HCT116 (cell line): Measurements from ENCODE around the gene WAC. TPM values are rescaled to one million over a fixed set of nuclear protein-coding genes. Genes with fewer than 3 reads are reported as not detected.

ENCODE experiments used
- ATAC-seq: fragments of 200-7000 bp; cut with Tn5 transposase; 2 replicates; pipeline ENCODE4 v1.9.1; 2020; ENCODE audit warnings: mild to moderate bottlenecking, moderate library complexity
- BruUV-seq: library from RNA; stranded (reverse); fragments of 400-500 nt; replicated peaks from 2 replicates; lab custom pipeline; 2021; lab: Mats Ljungman, UMichigan
- CTCF ChIA-PET: fragments of 300-600 bp; sonication (Branson Sonifier 250); formaldehyde crosslinking; loops from one replicate; lab custom pipeline; 2021; ENCODE audit warnings: antibody characterized with exemption; lab: Charles Lee
- POLR2A ChIA-PET: fragments of 300-600, 350-600 bp; sonication (Branson Sonifier 250); formaldehyde crosslinking; loops from one replicate; lab custom pipeline; 2021; ENCODE audit warnings: antibody characterized with exemption; lab: Charles Lee
- RAD21 ChIA-PET, 2 experiments: fragments of 300-600 bp; sonication (Branson Sonifier 250); formaldehyde crosslinking; loops; one replicate each; lab custom pipeline; 2023; ENCODE audit warnings: low total read pairs in 2 of 2; ENCODE audit not compliant: uncharacterized antibody in 2 of 2, unreplicated experiment in 2 of 2, low non-redundant PET in 1 of 2; lab: Charles Lee
- DNase-seq: peaks from one replicate; pipeline ENCODE4 v3.0.0-alpha.2; 2010; ENCODE audit warnings: low read depth, low spot score
- H2AFZ ChIP-seq: fragments of 200-600 bp; shearing (Covaris generic), sonication (generic); 2 replicates; pipeline ENCODE4 v1.6.1; 2017; ENCODE audit warnings: low read depth, mixed run types, mixed read lengths, antibody characterized with exemption, low read length; ENCODE audit not compliant: poor library complexity, severe bottlenecking
- H3K27ac ChIP-seq: 2 replicates; pipeline ENCODE4 v1.5.1; 2012; ENCODE audit warnings: low read depth, low read length
- H3K27me3 ChIP-seq: fragments of 200-600 bp; sonication (generic); 2 replicates; pipeline ENCODE4 v1.6.1; 2016; ENCODE audit warnings: mixed run types, low read length, mixed read lengths; ENCODE audit not compliant: insufficient read depth
- H3K36me3 ChIP-seq, 2 experiments: fragments of 200-500 bp in 1 of 2; fragments of 200-600 bp in 1 of 2; sonication (Bioruptor generic) in 1 of 2; sonication (generic) in 1 of 2; 2 replicates each; pipeline versions ENCODE4 v1.5.1 to v1.6.1; 2014 to 2016; ENCODE audit warnings: low read length in 2 of 2, inconsistent platforms in 1 of 2, mixed read lengths in 1 of 2, mixed run types in 1 of 2; ENCODE audit not compliant: insufficient read depth in 2 of 2, control insufficient read depth in 1 of 2
- H3K4me1 ChIP-seq, 2 experiments: fragments of 200-600 bp in 1 of 2; sonication (generic) in 1 of 2; 2 replicates each; pipeline versions ENCODE4 v1.5.1 to v1.6.1; 2012 to 2017; ENCODE audit warnings: low read length in 2 of 2, inconsistent platforms in 1 of 2, mild to moderate bottlenecking in 1 of 2, mixed read lengths in 1 of 2, mixed run types in 1 of 2, moderate library complexity in 1 of 2; ENCODE audit not compliant: insufficient read depth in 2 of 2, control insufficient read depth in 1 of 2
- H3K4me2 ChIP-seq: fragments of 200-600 bp; sonication (generic); 2 replicates; pipeline ENCODE4 v1.6.1; 2017; ENCODE audit warnings: mixed run types, low read length, mixed read lengths
- H3K4me3 ChIP-seq, 2 experiments: fragments of 200-600 bp in 1 of 2; sonication (generic) in 1 of 2; replicated peaks in 1 of 2; 2 replicates each; pipeline ENCODE4 v1.5.1; 2011 to 2016; ENCODE audit warnings: low read length in 2 of 2, control low read depth in 1 of 2, low read depth in 1 of 2, mild to moderate bottlenecking in 1 of 2, mixed read lengths in 1 of 2, mixed run types in 1 of 2
- H3K79me2 ChIP-seq: fragments of 200-600 bp; sonication (generic); 2 replicates; pipeline ENCODE4 v1.6.1; 2017; ENCODE audit warnings: mild to moderate bottlenecking, mixed run types, low read length, moderate library complexity, mixed read lengths; ENCODE audit not compliant: insufficient read depth
- H3K9ac ChIP-seq: fragments of 200-600 bp; sonication (generic); 2 replicates; pipeline ENCODE4 v1.6.1; 2016; ENCODE audit warnings: low read length, mixed read lengths
- H3K9me2 ChIP-seq: fragments of 200-600 bp; sonication (generic), shearing (Covaris generic); 2 replicates; pipeline ENCODE4 v1.6.1; 2017; ENCODE audit warnings: mixed run types, mild to moderate bottlenecking, moderate library complexity; ENCODE audit not compliant: insufficient read depth
- H3K9me3 ChIP-seq, 2 experiments: fragments of 200-500 bp in 1 of 2; fragments of 200-600 bp in 1 of 2; sonication (Bioruptor generic) in 1 of 2; sonication (generic) in 1 of 2; 2 replicates each; pipeline ENCODE4 v1.6.1; 2014 to 2017; ENCODE audit warnings: low read length in 2 of 2, mixed read lengths in 2 of 2, inconsistent platforms in 1 of 2, low read depth in 1 of 2, mild to moderate bottlenecking in 1 of 2, mixed run types in 1 of 2, moderate library complexity in 1 of 2; ENCODE audit not compliant: control insufficient read depth in 1 of 2, insufficient read depth in 1 of 2
- H4K20me1 ChIP-seq: fragments of 200-600 bp; sonication (generic), shearing (Covaris generic); 2 replicates; pipeline ENCODE4 v1.6.1; 2017; ENCODE audit warnings: mixed run types, mild to moderate bottlenecking, moderate library complexity; ENCODE audit not compliant: insufficient read depth
- CEBPB ChIP-seq: IDR thresholded peaks from 2 replicates; pipeline ENCODE4 v1.6.1; 2012; ENCODE audit warnings: low read depth
- ELF1 ChIP-seq: IDR thresholded peaks from 2 replicates; pipeline ENCODE4 v1.6.1; 2012; ENCODE audit warnings: low read depth, borderline replicate concordance
- FOSL1 ChIP-seq: IDR thresholded peaks from 2 replicates; pipeline ENCODE4 v1.6.1; 2012; ENCODE audit warnings: low read depth
- JUND ChIP-seq: IDR thresholded peaks from 2 replicates; pipeline ENCODE4 v1.6.1; 2012
- POLR2A ChIP-seq: IDR thresholded peaks from 2 replicates; pipeline ENCODE4 v1.7.0; 2011; ENCODE audit warnings: borderline replicate concordance; ENCODE audit not compliant: insufficient read depth, insufficient read length; ENCODE audit errors: extremely low read depth
- POLR2AphosphoS5 ChIP-seq: IDR thresholded peaks from 2 replicates; pipeline ENCODE4 v1.6.1; 2011; ENCODE audit warnings: mild to moderate bottlenecking, low read depth, low read length, moderate library complexity
- TCF7L2 ChIP-seq: IDR thresholded peaks from 2 replicates; pipeline ENCODE4 v1.7.0; 2011; ENCODE audit warnings: borderline replicate concordance, inconsistent platforms; ENCODE audit not compliant: insufficient read depth, insufficient read length; ENCODE audit errors: extremely low read depth
- YY1 ChIP-seq: IDR thresholded peaks from 2 replicates; pipeline ENCODE4 v1.6.1; 2011; ENCODE audit warnings: low read length, low read depth, moderate library complexity, mild to moderate bottlenecking; ENCODE audit not compliant: insufficient replicate concordance; ENCODE audit errors: extremely low read depth
- intact Hi-C: fragments of 100-400 bp; cut with micrococcal nuclease; formaldehyde crosslinking; loops from 2 replicates; pipeline ENCODE4 v1.10.0; 2022
- total RNA-seq: library from RNA; stranded (reverse); gene quantifications from one replicate; pipeline ENCODE4 v1.2.1, GENCODE V29; 2021; ENCODE audit not compliant: unreplicated experiment
- TF ChIP-seq, protein P1 (sequence below), 3 experiments: fragments of 200-600 bp in 1 of 3; sonication (generic) in 1 of 3; IDR thresholded peaks in 2 of 3; conservative IDR thresholded peaks in 1 of 3; 2 replicates each; pipeline ENCODE4 v1.5.1; 2012 to 2017; ENCODE audit warnings: low read depth in 2 of 3, low read length in 2 of 3, antibody characterized with exemption in 1 of 3, borderline replicate concordance in 1 of 3, control low read depth in 1 of 3, mild to moderate bottlenecking in 1 of 3, mixed read lengths in 1 of 3, mixed run types in 1 of 3, moderate library complexity in 1 of 3; ENCODE audit not compliant: insufficient read depth in 1 of 3
- TF ChIP-seq, protein P2 (sequence below): IDR thresholded peaks from 2 replicates; pipeline ENCODE4 v1.6.1; 2012; ENCODE audit warnings: low read depth

WAC gene
- total RNA-seq, 1 experiment from 2014 or later: 117 TPM

DNA sequence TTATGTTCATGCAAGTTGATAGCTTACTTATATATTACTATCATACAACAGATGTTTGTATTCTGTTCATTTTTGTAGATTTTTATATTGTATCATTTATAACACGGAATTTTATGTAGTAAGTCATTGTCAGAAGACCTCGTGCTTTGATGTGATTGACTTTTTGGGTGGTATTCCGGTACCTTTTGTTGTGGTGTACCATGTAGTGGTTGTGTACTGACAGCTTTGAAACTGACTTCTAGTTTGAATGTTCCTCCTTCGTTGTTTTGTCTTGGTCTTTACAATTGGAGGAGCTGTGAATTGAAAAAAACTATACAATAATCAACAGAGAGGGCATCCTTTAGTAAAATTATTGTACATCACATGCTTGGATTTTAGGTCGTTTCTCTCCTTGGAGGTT, 61.5 kb downstream of the WAC start:
- H3K9me2 ChIP-seq: no peaks in the 10 kb centered on the region
- no peak for TF ChIP-seq POLR2AphosphoS5
- no peak for TF ChIP-seq ELF1
- TF ChIP-seq, protein P1, sequence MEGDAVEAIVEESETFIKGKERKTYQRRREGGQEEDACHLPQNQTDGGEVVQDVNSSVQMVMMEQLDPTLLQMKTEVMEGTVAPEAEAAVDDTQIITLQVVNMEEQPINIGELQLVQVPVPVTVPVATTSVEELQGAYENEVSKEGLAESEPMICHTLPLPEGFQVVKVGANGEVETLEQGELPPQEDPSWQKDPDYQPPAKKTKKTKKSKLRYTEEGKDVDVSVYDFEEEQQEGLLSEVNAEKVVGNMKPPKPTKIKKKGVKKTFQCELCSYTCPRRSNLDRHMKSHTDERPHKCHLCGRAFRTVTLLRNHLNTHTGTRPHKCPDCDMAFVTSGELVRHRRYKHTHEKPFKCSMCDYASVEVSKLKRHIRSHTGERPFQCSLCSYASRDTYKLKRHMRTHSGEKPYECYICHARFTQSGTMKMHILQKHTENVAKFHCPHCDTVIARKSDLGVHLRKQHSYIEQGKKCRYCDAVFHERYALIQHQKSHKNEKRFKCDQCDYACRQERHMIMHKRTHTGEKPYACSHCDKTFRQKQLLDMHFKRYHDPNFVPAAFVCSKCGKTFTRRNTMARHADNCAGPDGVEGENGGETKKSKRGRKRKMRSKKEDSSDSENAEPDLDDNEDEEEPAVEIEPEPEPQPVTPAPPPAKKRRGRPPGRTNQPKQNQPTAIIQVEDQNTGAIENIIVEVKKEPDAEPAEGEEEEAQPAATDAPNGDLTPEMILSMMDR (IDR thresholded peaks at IDR 0.05 in 2 of 3, conservative IDR thresholded peaks at IDR 0.05 in 1 of 3; ENCODE audit: borderline replicate concordance in 1 of 3, insufficient read depth in 1 of 3, low read depth in 2 of 3, low read length in 2 of 3): no peak
- no peak for TF ChIP-seq YY1
- TF ChIP-seq POLR2A: no peak
- no peak for TF ChIP-seq JUND
- TF ChIP-seq FOSL1: no peak
- no peak for TF ChIP-seq CEBPB
- TF ChIP-seq TCF7L2: no peak
- TF ChIP-seq, protein P2, sequence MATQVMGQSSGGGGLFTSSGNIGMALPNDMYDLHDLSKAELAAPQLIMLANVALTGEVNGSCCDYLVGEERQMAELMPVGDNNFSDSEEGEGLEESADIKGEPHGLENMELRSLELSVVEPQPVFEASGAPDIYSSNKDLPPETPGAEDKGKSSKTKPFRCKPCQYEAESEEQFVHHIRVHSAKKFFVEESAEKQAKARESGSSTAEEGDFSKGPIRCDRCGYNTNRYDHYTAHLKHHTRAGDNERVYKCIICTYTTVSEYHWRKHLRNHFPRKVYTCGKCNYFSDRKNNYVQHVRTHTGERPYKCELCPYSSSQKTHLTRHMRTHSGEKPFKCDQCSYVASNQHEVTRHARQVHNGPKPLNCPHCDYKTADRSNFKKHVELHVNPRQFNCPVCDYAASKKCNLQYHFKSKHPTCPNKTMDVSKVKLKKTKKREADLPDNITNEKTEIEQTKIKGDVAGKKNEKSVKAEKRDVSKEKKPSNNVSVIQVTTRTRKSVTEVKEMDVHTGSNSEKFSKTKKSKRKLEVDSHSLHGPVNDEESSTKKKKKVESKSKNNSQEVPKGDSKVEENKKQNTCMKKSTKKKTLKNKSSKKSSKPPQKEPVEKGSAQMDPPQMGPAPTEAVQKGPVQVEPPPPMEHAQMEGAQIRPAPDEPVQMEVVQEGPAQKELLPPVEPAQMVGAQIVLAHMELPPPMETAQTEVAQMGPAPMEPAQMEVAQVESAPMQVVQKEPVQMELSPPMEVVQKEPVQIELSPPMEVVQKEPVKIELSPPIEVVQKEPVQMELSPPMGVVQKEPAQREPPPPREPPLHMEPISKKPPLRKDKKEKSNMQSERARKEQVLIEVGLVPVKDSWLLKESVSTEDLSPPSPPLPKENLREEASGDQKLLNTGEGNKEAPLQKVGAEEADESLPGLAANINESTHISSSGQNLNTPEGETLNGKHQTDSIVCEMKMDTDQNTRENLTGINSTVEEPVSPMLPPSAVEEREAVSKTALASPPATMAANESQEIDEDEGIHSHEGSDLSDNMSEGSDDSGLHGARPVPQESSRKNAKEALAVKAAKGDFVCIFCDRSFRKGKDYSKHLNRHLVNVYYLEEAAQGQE: no peak
- intact Hi-C loops: no loop called here
- no peak overlapping the region for H3K9ac ChIP-seq
- no peaks in the 10 kb centered on the region for H3K27me3 ChIP-seq
- no peak overlapping the region for H3K4me3 ChIP-seq
- H3K79me2 ChIP-seq: peaks cover 100% of the 10 kb centered on the region
- H2AFZ ChIP-seq: no peak overlapping the region
- BruUV-seq: no TSS peak
- ChIA-PET CTCF (no interaction called here), POLR2A (no interaction called here), RAD21 (no interaction called here)
- H3K4me2 ChIP-seq: no peak overlapping the region
- DNase-seq (no peak), ATAC-seq (no peak)
- H4K20me1 ChIP-seq: peaks cover 52% of the 10 kb centered on the region; the same call in 1 of the 2 replicates
- no peak overlapping the region for H3K27ac ChIP-seq
- peaks cover 31 to 33% of the 10 kb centered on the region in 2 experiments for H3K36me3 ChIP-seq
- H3K4me1 ChIP-seq: peaks cover 0 to 20% of the 10 kb centered on the region in 2 experiments; a peak in 2 of 4 replicates
- no peaks in the 10 kb centered on the region for H3K9me3 ChIP-seq
